Neural cell (in vitro differentiated cells): ENCODE measurements around the gene SH3PXD2B. TPM values are rescaled to one million over a fixed set of nuclear protein-coding genes. Genes with fewer than 3 reads are reported as not detected.

Experiments
- H2AFZ ChIP-seq: fragments of 200-600, 300-800 bp; sonication (generic), shearing (Covaris generic); 2 replicates; pipeline ENCODE4 v1.6.0; 2014; ENCODE audit warnings: low read depth, mild to moderate bottlenecking, antibody characterized with exemption, low read length, moderate library complexity
- H3F3A ChIP-seq: fragments of 200-600 bp; shearing (Covaris generic); 2 replicates; pipeline ENCODE4 v1.6.1; 2016; ENCODE audit warnings: mild to moderate bottlenecking, moderate library complexity, mixed read lengths, antibody characterized with exemption, low read length; ENCODE audit not compliant: insufficient read depth, poor library complexity, severe bottlenecking
- H3K27ac ChIP-seq: fragments of 200-600, 300-800 bp; sonication (generic), shearing (Covaris generic); 2 replicates; pipeline ENCODE4 v1.5.1; 2014; ENCODE audit warnings: mild to moderate bottlenecking, low read length, moderate library complexity
- H3K27me3 ChIP-seq: fragments of 300-800, 200-600 bp; sonication (generic), shearing (Covaris generic); 2 replicates; pipeline ENCODE4 v1.6.0; 2014; ENCODE audit warnings: mild to moderate bottlenecking, low read depth, low read length, moderate library complexity; ENCODE audit not compliant: insufficient read depth
- H3K36me3 ChIP-seq: fragments of 300-800, 200-600 bp; sonication (generic), shearing (Covaris generic); 2 replicates; pipeline ENCODE4 v1.5.1; 2014; ENCODE audit warnings: mild to moderate bottlenecking, antibody characterized with exemption, low read length, moderate library complexity; ENCODE audit not compliant: insufficient read depth
- H3K4me2 ChIP-seq: fragments of 300-800, 200-600 bp; sonication (generic), shearing (Covaris generic); 2 replicates; pipeline ENCODE4 v1.6.0; 2014; ENCODE audit warnings: mild to moderate bottlenecking, low read length
- H3K4me3 ChIP-seq: fragments of 300-800, 200-600 bp; sonication (generic), shearing (Covaris generic); 2 replicates; pipeline ENCODE4 v1.5.1; 2014; ENCODE audit warnings: mild to moderate bottlenecking, low read length, moderate library complexity
- H3K79me2 ChIP-seq: fragments of 200-600 bp; shearing (Covaris generic); replicated peaks from 2 replicates; pipeline ENCODE4 v1.6.0; 2014; ENCODE audit warnings: mild to moderate bottlenecking, low read length, moderate library complexity; ENCODE audit not compliant: insufficient read depth
- H3K9ac ChIP-seq: fragments of 300-800, 200-600 bp; sonication (generic), shearing (Covaris generic); 2 replicates; pipeline ENCODE4 v1.6.1; 2016; ENCODE audit warnings: mild to moderate bottlenecking, low read length, mixed read lengths
- H3K9me2 ChIP-seq: fragments of 200-600 bp; shearing (Covaris generic); 2 replicates; pipeline ENCODE4 v1.6.1; 2016; ENCODE audit warnings: mild to moderate bottlenecking, low read length, mixed read lengths; ENCODE audit not compliant: insufficient read depth
- H3K9me3 ChIP-seq: fragments of 200-600, 300-800 bp; sonication (generic), shearing (Covaris generic); 2 replicates; pipeline ENCODE4 v1.6.1; 2016; ENCODE audit warnings: mild to moderate bottlenecking, mixed run types, low read length, moderate library complexity, mixed read lengths
- H4K20me1 ChIP-seq: fragments of 200-600 bp; shearing (Covaris generic); 2 replicates; pipeline ENCODE4 v1.6.1; 2016; ENCODE audit warnings: mild to moderate bottlenecking, mixed run types; ENCODE audit not compliant: insufficient read depth
- EP300 ChIP-seq: fragments of 450-650 bp; conservative IDR thresholded peaks from 2 replicates; pipeline ENCODE4 v1.6.1; 2014; ENCODE audit warnings: antibody characterized with exemption, mild to moderate bottlenecking, moderate library complexity; ENCODE audit not compliant: poor library complexity, severe bottlenecking
- EZH2 ChIP-seq: fragments of 200-600, 300-800 bp; shearing (Covaris generic), sonication (generic); IDR thresholded peaks from 2 replicates; pipeline ENCODE4 v1.6.1; 2014; ENCODE audit warnings: antibody characterized with exemption, low read length, borderline replicate concordance, mild to moderate bottlenecking; ENCODE audit not compliant: insufficient read depth, poor library complexity, severe bottlenecking
- MXI1 ChIP-seq: fragments of 450-650 bp; conservative IDR thresholded peaks from 2 replicates; pipeline ENCODE4 v1.6.1; 2014; ENCODE audit warnings: antibody characterized with exemption, mild to moderate bottlenecking; ENCODE audit not compliant: poor library complexity, severe bottlenecking
- POLR2AphosphoS5 ChIP-seq: IDR thresholded peaks from 2 replicates; pipeline ENCODE4 v1.6.1; 2012
- RAD21 ChIP-seq: fragments of 450-650 bp; conservative IDR thresholded peaks from 2 replicates; pipeline ENCODE4 v1.6.1; 2014; ENCODE audit warnings: antibody characterized with exemption, mild to moderate bottlenecking, moderate library complexity
- SMC3 ChIP-seq: fragments of 450-650 bp; conservative IDR thresholded peaks from 2 replicates; pipeline ENCODE4 v1.6.1; 2014; ENCODE audit warnings: antibody characterized with exemption, mild to moderate bottlenecking, moderate library complexity; ENCODE audit not compliant: poor library complexity
- TAF1 ChIP-seq: IDR thresholded peaks from 2 replicates; pipeline ENCODE4 v1.6.1; 2012; ENCODE audit warnings: low read depth
- polyA plus RNA-seq: library from polyadenylated mRNA; depleted of rRNA; stranded (reverse); fragments of >200 nt; gene quantifications from 2 replicates; pipeline ENCODE4 v1.2.3, GENCODE V29; 2014
- TF ChIP-seq, protein P1 (sequence below): fragments of 450-650 bp; IDR thresholded peaks from 2 replicates; pipeline ENCODE4 v1.5.1; 2014; ENCODE audit warnings: antibody characterized with exemption, mild to moderate bottlenecking, moderate library complexity; ENCODE audit not compliant: poor library complexity, severe bottlenecking
- TF ChIP-seq, protein P2 (sequence below): IDR thresholded peaks from 2 replicates; pipeline ENCODE4 v1.6.1; 2012; ENCODE audit warnings: borderline replicate concordance

The SH3PXD2B gene
- polyA plus RNA-seq, 1 donor from 2014 or later: 11.7 TPM

DNA sequence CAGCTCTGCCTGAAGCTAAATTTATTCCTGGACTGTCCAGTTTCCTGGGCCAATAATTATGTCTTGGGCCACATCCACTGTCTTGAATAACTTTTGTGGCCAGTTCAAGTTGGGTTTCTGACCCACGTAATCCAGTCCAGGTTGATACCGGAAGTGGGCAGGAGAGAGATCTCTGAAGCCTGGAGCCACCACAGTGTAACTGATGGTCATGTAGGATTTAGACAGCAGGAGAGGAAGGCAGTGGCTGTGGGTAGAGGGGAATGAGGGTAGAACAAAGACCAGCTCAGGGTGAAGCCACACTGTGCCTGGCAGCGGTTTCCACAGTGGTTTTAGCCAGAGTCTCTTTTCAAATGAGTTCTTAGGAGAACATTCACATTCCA, 30.2 kb downstream of the SH3PXD2B start:
- Histone ChIP-seq H3K4me2 (no peak overlapping the region), H3K9me3 (no peaks in the 10 kb centered on the region), H3K27me3 (no peaks in the 10 kb centered on the region), H3K4me3 (no peak overlapping the region), H3K27ac (no peak overlapping the region), H2AFZ (no peak overlapping the region), H3F3A (no peaks in the 10 kb centered on the region), H3K36me3 (no peaks in the 10 kb centered on the region), H3K9ac (no peak overlapping the region), H3K9me2 (no peaks in the 10 kb centered on the region), H4K20me1 (no peaks in the 10 kb centered on the region), H3K79me2 (peaks cover 12% of the 10 kb centered on the region)
- TF ChIP-seq, protein P1, sequence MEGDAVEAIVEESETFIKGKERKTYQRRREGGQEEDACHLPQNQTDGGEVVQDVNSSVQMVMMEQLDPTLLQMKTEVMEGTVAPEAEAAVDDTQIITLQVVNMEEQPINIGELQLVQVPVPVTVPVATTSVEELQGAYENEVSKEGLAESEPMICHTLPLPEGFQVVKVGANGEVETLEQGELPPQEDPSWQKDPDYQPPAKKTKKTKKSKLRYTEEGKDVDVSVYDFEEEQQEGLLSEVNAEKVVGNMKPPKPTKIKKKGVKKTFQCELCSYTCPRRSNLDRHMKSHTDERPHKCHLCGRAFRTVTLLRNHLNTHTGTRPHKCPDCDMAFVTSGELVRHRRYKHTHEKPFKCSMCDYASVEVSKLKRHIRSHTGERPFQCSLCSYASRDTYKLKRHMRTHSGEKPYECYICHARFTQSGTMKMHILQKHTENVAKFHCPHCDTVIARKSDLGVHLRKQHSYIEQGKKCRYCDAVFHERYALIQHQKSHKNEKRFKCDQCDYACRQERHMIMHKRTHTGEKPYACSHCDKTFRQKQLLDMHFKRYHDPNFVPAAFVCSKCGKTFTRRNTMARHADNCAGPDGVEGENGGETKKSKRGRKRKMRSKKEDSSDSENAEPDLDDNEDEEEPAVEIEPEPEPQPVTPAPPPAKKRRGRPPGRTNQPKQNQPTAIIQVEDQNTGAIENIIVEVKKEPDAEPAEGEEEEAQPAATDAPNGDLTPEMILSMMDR: no peak
- TF ChIP-seq RAD21: no peak
- TF ChIP-seq TAF1: no peak
- TF ChIP-seq EZH2: no peak
- TF ChIP-seq EP300: no peak

DNA sequence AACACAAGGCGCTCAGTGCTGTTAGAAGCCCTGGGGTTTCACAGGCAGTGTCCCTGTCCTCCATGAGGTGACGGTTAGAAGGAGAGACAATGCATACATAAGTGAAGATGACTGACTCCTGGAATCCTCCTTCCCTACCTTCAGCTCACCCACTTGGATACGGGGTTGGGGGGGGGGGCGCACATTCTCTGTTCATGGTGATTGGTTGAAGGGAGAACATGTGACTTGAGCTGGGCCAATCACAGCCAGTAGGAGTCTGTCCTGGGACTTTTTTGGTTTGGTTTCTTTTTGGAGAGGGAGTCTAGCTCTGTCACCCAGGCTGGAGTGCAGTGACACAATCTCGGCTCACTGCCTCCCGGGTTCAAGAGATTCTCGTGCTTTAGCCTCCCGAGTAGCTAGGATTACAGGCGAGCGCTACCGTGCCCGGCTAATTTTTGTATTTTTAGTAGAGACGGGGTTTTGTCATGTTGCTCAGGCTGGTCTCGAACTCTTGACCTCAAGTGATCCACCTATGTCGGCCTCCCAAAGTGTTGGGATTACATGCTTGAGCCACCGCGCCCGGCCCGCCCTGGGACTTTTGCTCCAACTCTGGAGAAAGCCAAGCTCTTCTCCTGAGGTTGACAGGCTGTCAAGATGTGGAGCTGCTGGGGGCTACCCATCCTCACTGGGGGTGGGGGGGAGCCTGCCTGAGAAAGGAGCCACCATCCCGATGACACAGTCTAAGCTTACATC, 30.8 kb downstream of the SH3PXD2B start:
- no peaks in the 10 kb centered on the region for H3K36me3 ChIP-seq
- no peaks in the 10 kb centered on the region for H3F3A ChIP-seq
- H4K20me1 ChIP-seq: no peaks in the 10 kb centered on the region
- H3K9ac ChIP-seq: no peak overlapping the region
- H3K79me2 ChIP-seq: peaks cover 12% of the 10 kb centered on the region
- no peaks in the 10 kb centered on the region for H3K9me3 ChIP-seq
- no peak overlapping the region for H3K4me2 ChIP-seq
- no peak overlapping the region for H3K27ac ChIP-seq
- H2AFZ ChIP-seq: no peak overlapping the region
- TF ChIP-seq EP300: no peak
- TF ChIP-seq POLR2AphosphoS5: no peak
- TF ChIP-seq, protein P1: no peak
- TF ChIP-seq SMC3: no peak
- no peak for TF ChIP-seq TAF1
- no peak for TF ChIP-seq RAD21
- no peak for TF ChIP-seq EZH2
- no peak for TF ChIP-seq MXI1
- TF ChIP-seq, protein P2, sequence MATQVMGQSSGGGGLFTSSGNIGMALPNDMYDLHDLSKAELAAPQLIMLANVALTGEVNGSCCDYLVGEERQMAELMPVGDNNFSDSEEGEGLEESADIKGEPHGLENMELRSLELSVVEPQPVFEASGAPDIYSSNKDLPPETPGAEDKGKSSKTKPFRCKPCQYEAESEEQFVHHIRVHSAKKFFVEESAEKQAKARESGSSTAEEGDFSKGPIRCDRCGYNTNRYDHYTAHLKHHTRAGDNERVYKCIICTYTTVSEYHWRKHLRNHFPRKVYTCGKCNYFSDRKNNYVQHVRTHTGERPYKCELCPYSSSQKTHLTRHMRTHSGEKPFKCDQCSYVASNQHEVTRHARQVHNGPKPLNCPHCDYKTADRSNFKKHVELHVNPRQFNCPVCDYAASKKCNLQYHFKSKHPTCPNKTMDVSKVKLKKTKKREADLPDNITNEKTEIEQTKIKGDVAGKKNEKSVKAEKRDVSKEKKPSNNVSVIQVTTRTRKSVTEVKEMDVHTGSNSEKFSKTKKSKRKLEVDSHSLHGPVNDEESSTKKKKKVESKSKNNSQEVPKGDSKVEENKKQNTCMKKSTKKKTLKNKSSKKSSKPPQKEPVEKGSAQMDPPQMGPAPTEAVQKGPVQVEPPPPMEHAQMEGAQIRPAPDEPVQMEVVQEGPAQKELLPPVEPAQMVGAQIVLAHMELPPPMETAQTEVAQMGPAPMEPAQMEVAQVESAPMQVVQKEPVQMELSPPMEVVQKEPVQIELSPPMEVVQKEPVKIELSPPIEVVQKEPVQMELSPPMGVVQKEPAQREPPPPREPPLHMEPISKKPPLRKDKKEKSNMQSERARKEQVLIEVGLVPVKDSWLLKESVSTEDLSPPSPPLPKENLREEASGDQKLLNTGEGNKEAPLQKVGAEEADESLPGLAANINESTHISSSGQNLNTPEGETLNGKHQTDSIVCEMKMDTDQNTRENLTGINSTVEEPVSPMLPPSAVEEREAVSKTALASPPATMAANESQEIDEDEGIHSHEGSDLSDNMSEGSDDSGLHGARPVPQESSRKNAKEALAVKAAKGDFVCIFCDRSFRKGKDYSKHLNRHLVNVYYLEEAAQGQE: no peak
- H3K4me3 ChIP-seq: no peak overlapping the region
- H3K27me3 ChIP-seq: no peaks in the 10 kb centered on the region
- H3K9me2 ChIP-seq: no peaks in the 10 kb centered on the region
